Kidney capillary endothelial cell (primary cell): ENCODE measurements around the gene KCNK16.

Source experiments
- DNase-seq: peaks from one replicate; pipeline ENCODE4 v3.0.0-alpha.2; 2018; ENCODE audit warnings: low spot score

Gene KCNK16

GRCh38 chr6:39276379-39276995, 46.0 kb downstream of the KCNK16 start:
- no peak for DNase-seq

GRCh38 chr6:39274903-39275302, 47.6 kb downstream of the KCNK16 start:
- no peak for DNase-seq

GRCh38 chr6:39274471-39274870, 48.0 kb downstream of the KCNK16 start:
- DNase-seq, result no peak

GRCh38 chr6:39273406-39273821, 49.1 kb downstream of the KCNK16 start:
- DNase-seq, result no peak

GRCh38 chr6:39269961-39270360, 52.5 kb downstream of the KCNK16 start:
- no peak for DNase-seq

- DNase-seq, result no peak
Observed at GRCh38 chr6:39268721-39269120, 53.8 kb downstream of the KCNK16 start.

GRCh38 chr6:39268171-39268570, 54.3 kb downstream of the KCNK16 start:
- no peak for DNase-seq

- no peak for DNase-seq
Observed at GRCh38 chr6:39266782-39267355, 55.6 kb downstream of the KCNK16 start.

- DNase-seq, result no peak
Observed at GRCh38 chr6:39266375-39266774, 56.1 kb downstream of the KCNK16 start.
